HG03575 (cell line): ENCODE data around the gene RASGEF1C.

Experiments
- ATAC-seq: cut with Tn5 transposase; IDR thresholded peaks from one replicate; pipeline ENCODE4 v1.9.1; 2021; ENCODE audit not compliant: unreplicated experiment, insufficient number of reproducible peaks, low FRiP score; ENCODE audit errors: extremely low read depth

The RASGEF1C gene

DNA sequence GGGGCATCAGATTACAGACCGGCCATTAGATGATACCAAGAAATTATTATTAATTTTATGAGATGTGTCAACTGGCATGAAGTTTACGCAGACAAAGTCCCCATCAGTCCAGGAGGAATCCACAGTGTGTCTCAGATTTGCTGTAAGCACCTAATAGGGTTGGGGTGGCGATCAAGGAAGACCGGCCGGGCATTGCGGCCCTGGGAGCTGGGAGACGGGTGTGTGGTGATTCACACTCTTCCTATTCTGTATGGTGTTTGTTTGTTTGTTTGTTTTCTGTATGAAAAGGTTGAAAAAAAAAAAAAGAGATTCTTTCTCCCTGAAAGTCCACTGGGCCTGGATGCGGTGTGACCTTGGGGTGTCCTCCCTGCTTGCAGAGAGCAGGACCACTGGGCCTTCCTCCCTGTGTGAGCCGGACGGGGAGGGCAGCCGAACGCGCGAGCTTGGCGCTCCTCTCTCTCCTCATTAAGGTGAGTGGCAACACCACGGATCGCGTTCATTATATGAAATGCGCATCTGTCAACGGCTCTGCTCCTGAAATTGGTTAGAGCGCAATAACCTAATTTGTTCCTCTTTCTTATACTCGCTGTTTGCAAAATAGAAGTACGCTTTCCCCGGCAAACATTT is 15.1 kb downstream of the RASGEF1C start:
- no peak for ATAC-seq

DNA sequence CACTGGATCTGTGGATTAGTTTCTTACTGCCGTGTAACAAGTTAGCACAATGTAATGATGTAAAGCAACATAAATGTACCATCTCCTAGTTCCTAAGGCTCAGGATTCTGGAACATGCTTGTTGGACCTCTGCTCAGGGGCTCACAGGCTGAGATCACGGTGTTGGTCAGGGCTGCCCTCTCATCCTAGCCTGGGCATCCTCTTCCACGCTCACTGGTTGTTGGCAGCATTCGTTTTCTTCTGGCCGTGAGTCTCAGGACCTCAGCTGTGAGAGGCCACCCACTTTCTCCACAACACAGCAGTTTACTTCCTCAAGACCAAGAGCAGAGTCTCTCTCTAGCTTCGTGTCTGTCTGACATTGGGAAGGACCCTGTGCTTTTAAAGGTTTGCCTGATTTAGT is 17.3 kb downstream of the RASGEF1C start:
- no peak for ATAC-seq

DNA sequence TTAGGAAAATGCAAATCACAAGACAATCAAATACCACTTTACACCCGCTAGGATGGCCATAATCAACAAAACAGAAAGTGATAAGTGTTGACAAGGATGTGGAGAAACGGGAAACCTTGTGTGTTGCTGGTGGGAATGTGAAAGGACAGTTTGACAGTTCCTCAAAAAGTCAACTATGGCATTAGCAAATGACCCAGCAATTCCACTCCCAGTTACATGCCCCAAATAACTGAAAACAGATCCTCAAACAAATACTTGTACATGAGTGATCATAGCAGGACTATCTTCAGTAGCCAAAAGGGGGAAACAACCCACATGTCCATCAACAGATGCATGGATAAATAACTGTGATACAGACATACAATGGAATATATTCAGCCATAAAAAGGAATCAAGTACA is 21.2 kb downstream of the RASGEF1C start:
- ATAC-seq: no peak

DNA sequence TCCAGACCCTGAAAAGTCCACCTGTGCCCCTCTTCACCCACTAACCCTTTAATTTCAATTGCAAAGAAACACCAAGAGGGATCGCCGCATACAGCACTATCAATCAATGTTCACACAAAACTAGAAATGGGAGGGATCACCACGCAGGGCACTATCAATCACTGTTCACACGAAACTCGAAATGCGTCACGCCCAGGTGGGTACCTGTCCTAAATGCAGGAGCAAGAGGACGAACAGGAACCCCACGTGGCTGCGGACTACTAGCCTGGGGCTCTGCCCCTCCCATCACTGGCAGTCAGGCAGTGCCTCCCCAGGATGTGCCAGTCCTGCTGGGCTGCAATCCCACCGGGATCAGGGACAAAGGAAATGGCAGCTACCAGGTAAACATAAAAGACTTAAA is 28.2 kb downstream of the RASGEF1C start:
- no peak for ATAC-seq

DNA sequence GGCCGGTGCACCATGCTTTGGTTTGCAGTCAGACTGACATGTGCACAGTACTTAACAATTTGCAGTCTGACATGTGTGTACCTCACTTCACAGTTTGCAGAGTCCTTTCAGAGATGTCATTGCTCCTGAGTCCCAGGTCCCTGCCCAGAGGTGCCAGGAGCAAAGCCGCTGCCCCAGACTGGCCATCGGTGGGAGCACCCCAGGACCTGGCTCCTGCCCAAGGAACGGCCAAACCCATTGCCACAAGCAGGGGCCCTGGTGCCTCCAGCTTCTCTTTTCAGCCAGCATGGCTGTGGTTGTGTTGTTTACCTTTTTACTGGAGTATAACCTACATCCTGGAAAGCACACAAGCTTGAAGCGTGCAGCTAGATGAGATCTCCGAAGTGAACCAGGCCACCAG is 28.6 kb downstream of the RASGEF1C start:
- no peak for ATAC-seq

DNA sequence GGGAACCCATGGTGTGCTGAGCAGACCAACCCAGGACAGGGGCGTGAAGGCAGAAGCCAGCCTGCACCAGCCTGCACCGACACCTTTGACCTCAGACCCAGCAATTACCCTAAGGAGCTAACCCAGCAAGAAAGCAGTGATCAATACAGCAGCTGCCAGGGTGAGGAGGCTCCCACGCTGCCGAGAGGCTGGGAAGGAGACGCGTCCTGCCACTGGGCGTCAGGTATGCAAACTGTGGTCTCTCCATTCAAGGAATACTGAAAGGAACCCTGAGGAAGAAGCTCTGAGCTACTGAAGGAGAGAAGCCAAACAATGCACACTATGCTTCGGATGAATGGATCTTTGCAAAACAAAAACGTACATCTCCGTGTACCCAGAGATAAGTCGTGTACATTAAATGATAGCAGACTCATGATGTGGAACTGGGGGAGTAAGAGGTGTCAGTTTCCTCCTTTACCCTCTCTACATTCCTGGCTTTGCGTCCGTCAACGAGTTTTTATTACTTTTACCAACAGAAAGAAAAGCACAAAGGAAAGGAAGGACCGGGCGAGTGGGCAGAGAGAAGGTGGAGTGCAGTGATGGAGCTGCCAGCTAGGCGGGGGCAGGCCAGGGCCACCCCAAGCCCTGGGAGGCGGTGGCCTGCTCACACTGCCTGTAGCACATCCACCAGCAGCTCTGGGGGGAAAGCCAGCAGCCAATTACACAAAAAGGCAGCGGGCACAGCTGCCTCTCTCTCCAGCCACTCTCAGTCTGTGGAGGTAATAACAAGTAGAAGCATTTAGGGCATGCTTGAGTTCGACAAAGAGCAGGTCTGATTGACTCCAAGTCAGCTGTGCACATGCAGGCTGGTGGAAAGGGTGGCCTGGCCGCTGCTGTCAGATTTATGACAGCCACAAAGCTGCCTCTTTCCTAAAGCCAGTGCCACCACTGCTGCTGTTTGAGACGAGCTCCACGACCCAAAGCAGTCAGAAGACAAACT is 29.3 kb downstream of the RASGEF1C start:
- ATAC-seq: no peak

DNA sequence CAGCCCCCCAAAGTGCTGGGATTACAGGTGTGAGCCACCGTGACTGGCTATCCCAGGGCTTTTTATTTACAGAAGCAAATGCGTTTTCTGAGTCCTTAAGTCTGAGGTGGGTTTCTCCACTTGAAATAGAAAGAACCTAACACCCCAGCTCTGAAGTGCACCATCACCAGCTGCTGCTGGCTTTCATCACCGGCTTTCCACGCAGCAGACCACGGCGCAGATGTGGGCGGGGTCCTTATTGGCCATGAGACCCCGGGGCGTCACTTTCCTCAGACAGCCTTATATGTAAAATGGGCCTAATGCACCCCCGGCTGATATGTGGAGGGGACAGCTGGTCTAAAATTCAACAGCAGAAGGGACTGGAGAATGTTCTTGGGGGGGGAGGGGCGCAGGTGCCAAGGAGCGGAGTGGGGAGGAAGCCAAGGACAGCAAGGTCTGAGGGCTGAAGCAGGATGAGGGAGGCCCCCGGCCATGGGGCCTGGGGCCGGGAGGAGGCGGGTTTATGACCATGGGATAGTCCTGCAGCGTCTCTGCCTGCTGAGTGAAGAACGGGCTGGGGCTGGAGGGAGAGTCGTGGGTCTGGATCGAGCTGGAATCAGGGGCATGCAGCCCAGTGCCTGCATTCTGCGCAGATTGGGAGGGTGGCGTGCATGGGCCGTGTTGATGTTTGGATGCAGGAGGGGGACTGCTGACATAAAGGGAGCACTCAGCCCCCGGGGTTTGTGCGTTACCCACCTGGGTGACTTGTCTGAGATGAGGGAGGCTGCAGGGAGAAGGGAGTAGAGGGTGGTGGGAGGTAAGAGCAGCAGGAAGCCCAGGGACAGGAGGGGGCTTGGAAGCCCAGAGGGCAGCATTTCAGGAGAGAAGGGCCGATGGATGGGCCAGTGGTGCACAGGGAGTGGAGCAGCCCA is 30.2 kb downstream of the RASGEF1C start:
- no peak for ATAC-seq

DNA sequence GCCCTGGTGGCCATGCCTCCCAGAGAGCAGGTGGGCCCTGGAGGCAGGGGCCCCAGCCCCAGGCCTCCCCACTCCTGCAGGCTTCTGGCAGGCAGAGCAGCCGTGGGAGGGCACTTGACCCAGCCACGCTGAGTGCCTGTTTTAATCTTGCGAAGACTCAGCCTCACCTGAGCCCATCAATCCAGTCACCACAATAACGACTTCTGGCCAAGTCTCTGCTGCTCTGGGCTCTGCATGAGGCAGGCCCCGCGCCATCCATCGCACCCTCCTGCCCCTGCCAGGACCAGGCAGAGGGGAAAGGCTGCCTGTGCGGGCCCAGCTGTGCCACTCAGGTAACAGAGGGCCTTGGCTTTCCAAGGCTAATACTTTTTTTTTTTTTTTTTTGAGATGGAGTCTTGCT is 32.8 kb downstream of the RASGEF1C start:
- ATAC-seq: no peak

DNA sequence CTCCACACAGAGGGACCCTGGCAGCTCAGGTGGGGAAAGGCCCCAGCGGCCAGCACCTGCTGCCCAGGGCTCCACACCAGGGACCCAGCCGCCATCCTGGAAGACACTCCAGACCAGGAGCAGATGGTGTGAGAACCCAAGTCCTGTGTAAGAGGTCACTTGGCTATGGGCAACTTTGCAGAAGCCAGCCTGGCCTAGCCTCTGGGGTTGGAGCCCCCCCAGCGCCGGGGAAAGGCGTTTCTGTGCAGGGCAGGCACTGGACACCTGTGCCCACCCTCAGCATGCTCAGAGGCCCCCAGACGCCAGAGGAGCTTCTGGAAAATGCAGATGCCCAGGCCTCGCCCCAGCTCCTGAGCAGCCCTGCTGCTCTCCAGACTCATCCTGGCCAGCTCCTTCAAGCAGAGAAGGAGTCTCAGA is 34.0 kb downstream of the RASGEF1C start:
- ATAC-seq: no peak

DNA sequence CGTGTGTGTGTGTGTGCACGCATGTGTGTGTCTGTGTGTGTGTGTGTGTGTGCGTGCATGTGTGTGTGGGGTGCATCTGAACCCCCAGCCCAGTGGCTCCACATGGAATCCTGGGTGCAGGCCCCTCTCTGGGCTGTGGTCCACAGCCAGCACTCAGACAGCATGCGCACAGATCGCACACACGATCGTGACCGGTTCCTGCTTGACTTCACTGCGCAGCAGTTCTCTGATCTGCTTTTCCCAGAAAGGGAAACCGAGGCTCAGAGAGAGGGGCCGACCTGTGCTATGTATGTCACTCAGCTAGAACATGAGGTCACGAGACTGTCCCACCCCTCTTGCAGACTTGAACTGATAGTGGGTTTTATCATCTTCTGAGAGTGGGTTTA is 34.4 kb downstream of the RASGEF1C start:
- no peak for ATAC-seq

DNA sequence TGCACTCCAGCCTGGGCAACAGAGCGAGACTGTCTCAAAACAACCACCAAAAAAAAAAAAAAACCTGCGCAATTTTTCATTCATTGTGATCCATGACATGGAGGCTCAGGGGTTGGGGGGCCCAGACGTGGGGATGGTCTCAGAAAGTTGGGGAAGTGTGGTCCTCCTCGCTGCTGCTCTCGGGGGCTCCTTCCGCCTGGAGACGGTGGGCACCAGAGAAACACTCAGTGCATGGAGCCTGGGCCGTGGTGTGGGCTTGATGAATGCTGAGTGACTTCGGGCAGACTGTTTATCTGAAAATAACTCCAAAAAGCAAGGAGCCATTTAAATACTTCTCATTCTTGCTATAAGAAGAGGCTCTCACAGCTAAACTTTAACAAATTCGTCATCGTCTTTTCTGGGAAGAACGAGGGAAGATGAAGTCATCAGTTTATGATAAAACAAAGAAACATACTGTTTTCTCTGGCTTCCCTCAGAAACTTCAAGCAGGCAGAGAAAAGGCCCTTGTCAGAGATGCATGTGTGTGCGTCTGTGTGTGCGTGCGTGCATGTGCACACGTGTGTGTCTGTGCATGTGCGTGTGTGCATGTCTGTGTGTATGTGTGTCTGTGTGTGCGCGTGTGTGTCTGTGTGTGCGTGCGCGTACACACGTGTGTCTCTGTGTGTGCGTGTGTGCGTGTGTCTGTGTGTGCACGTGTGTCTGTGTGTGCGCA is 35.0 kb downstream of the RASGEF1C start:
- no peak for ATAC-seq

DNA sequence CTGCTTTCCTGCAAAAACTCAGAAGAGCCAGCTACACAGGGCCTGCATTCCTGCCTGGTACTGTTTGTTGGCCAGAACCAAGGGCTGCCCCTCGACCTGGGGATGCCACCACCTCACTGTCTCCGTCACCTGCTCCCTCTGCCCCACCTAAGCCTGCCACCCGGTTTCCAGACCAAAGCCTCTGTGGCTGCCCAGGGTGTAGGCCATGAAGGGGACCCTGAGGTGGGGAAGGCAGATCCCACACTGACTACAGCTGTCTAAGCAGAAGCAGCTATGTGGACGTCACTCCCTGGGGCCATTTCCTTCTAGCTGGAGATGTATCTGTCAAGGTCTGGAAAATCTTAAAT is 35.8 kb downstream of the RASGEF1C start:
- no peak for ATAC-seq

DNA sequence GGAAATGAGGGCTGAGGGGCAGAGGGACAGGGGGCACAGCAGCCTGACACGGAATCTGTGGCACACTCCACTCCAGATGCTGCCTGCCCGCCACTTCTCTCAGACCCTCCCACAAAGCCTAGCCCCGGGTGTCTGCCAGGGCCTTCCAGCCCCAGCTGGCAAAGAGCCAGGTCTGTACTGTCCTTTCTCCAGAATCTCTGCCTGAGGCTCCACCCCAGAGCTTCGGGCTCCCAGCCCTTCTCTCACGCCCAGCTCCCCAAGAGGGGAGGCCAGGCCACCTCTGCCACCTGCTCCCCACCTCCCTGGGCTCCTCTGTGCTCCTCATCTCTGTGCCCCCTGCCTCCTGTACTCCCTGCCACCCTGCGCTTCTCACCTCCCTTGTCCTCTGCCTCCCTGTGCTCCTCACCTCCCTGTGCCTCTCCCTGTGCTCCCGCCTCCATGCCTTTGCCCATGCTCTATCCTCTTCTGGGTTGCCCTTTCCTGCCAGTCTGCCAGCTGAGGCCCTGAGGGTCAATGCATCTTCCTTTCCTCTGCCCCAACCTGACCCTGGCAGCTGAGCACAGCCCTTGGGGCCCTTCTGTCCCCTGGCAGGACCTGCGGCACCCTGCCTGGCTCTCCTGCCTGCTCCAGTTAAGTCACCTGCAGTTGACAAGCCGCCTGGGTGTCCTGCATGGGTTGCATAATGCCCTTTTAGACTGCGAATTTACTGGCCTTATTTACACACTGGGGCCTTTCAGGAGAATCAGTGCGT is 36.4 kb downstream of the RASGEF1C start:
- no peak for ATAC-seq

DNA sequence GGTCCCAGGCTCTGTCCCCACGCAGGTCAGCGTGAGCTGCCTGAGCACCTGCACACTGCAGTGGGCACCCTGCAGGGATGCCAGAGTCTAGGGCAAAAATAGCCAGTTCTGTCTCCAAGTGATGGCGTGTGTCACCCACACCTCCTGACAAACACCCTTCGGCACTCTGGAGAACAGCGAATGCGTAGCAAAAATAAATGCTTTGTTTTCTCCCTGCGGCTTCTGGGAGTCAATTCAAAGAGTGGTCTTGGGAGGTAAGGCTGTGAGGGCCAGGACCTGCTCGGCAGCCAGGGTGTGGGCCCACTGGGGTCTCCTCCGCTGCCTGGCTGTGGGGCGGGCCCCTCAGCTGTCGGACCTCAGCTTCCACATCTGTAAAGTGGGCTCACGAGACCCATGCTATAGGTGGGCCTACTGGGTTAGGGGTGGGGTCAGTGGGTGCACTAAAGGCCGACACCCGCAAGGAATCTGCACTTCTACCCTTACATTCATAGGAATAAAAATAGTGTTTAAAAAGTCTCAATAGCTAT is 37.4 kb downstream of the RASGEF1C start:
- no peak for ATAC-seq

DNA sequence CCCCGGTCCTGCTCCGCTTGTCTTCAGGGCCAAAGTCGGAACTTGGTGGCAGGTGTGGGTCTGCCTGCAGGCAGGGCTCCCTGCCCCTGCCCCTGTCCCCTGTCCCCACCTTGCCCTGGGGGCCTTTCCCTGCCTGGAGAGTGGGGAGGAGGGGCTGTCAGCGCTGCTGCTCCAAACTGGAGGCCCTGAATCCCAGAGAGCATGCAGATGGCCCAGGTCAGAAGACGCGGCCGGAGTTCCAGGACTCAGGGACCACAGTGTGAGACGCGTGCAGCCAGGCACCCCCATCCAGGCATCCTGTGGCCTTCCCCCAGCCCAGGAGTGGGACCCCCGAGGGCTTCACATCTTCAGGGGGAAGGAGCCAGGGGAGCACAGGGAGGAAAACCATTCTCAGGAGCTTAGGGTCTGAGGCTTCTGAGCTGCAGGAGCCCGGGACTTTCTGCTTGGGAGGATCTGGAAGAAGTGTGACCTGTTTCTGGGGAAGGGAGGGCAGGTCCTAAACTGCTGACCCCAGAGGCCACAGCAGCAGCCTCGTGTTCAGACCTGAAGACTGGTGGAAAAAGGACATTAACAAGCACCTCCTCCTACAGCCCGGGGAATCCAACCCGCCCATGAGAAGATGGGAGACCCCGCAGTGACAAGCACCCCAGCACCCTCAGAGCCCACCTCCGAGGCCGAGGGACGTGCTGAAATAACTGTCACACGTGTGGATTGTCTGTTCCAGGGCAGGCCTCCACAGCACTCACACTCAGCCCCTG is 38.0 kb downstream of the RASGEF1C start:
- no peak for ATAC-seq

DNA sequence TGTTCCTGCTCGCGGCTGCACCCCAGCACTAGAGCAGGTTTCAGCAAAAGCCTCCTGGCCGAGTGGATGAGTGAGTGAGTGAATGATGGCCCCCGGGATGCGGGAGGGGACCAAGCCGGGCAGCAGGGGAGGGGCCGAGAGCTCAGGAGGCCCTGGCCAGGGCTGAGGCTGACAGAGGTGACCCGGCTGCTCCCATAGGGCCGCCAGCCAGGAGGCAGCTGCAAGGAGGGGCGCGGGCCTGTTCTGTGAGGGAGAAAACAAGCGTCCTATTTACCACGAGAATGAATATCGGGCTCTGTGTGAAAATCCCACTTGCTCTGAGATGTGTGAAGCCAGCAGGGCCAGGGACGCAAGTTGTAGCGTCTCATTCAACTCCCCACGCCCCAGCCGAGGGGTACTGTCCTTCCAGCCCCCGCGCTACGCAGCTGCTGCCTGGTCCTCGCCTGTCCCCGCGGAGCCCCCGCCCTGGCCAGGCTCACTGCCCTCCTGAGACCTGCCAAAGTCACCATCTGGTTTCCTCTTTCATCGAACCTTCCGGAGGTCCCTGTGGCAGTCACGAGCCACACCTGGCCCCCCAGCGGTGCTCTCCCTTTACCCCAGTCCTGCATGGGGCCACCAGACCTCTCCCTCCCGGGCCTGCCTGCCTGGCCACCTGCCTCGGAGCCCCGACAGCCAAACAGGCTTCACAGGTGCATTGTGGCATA is 38.8 kb downstream of the RASGEF1C start:
- ATAC-seq: no peak
